ENCODE results near the gene CD6. TPM values are rescaled to one million over a fixed set of nuclear protein-coding genes. Genes with fewer than 3 reads are reported as not detected.

Gene CD6
- total and polyA plus RNA-seq, 2 experiments from 2014 or later = 4.2 TPM; not detected in 1

DNA sequence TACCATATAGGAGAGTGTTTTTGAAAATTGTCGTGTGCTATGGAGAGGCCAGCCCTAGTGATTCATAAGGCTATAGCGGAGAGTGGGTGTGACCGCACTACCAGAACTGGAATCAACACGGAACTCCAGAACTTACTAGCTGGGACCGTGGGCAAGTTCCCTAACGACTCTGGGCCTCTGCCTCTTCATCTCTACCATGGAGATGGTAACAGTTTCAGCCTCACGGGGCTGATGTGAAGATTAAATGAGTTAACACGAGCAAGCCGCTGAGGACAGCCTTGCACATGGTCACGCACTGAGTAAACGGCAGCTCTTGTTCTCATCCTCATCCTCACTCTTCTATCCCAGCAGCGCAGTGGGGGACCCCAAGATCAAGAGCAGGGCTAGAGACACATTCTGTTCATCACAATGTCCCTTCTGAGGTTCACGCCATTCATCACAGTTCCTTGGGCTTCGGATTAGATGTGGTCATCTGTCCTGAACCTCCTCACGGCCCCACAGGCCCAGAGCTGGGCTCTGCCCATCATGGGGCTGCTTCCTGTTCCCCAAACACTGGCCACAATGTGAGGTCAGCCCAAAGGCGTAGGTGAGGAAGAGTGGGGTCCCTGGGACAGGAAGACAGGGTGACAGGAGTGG, 83.6 kb downstream of the CD6 start:
- TF ChIP-seq, protein P1, sequence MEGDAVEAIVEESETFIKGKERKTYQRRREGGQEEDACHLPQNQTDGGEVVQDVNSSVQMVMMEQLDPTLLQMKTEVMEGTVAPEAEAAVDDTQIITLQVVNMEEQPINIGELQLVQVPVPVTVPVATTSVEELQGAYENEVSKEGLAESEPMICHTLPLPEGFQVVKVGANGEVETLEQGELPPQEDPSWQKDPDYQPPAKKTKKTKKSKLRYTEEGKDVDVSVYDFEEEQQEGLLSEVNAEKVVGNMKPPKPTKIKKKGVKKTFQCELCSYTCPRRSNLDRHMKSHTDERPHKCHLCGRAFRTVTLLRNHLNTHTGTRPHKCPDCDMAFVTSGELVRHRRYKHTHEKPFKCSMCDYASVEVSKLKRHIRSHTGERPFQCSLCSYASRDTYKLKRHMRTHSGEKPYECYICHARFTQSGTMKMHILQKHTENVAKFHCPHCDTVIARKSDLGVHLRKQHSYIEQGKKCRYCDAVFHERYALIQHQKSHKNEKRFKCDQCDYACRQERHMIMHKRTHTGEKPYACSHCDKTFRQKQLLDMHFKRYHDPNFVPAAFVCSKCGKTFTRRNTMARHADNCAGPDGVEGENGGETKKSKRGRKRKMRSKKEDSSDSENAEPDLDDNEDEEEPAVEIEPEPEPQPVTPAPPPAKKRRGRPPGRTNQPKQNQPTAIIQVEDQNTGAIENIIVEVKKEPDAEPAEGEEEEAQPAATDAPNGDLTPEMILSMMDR (IDR thresholded peaks at IDR 0.05; ENCODE audit: low read depth, low read length) = no peak
- Histone ChIP-seq H3K27me3 (no peaks in the 10 kb centered on the region), H3K9me3 (ENCODE audit: low read depth) (no peaks in the 10 kb centered on the region), H3K36me3 (no peaks in the 10 kb centered on the region), H3K4me1 (ENCODE audit: low read depth) (no peaks in the 10 kb centered on the region), H3K4me3 (no peak overlapping the region), H3K27ac (no peak overlapping the region)
- DNase-seq (ENCODE audit: low read depth in 1 of 2, low spot score in 1 of 2) = no peak

DNA sequence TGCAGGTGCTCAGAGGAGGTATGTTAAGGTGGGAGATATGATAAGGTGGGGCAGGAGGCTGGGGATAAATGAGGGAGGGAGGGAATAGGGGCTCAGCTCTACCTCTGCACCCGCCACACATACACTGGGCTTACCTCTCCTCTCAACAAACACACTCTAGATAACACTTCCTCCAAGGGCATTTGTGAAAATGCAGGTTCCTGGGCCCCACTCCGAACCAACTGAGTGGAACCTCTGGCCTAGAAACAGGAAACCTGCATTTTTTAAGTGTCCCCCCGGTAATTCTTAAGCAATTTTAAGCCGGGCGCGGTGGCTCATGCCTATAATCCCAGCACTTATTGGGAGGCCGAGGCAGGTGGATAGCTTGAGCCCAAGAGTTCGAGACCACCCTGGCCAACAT, 84.3 kb downstream of the CD6 start:
- Histone ChIP-seq H3K4me3 (no peak overlapping the region), H3K9me3 (ENCODE audit: low read depth) (no peaks in the 10 kb centered on the region), H3K27me3 (no peaks in the 10 kb centered on the region), H3K27ac (no peak overlapping the region), H3K4me1 (ENCODE audit: low read depth) (no peaks in the 10 kb centered on the region), H3K36me3 (no peaks in the 10 kb centered on the region)
- TF ChIP-seq, protein P1 (IDR thresholded peaks at IDR 0.05; ENCODE audit: low read depth, low read length) = no peak
- no peak for DNase-seq (ENCODE audit: low read depth in 1 of 2, low spot score in 1 of 2)

DNA sequence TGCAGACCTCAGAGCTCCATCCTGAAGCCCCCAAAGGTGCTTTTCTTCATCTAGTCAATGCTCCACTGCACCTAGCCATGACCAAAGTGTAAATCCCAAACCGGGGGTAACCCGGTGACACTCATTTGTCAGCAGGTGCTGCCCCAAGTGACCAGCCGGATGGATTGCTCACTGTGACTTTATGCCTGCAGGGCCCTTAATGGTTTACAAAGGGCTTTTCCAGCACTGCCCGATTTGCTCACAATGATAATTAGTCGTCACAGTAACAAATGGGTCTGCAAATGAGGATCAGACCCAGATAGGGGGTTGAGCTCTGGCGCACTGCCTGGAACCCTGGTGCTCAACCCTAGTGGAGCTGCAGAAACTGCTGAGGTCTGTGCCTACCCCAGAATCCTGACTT, 85.1 kb downstream of the CD6 start:
- Histone ChIP-seq H3K27ac (no peak overlapping the region), H3K27me3 (no peaks in the 10 kb centered on the region), H3K4me3 (no peak overlapping the region), H3K4me1 (ENCODE audit: low read depth) (no peaks in the 10 kb centered on the region), H3K9me3 (ENCODE audit: low read depth) (no peaks in the 10 kb centered on the region), H3K36me3 (no peaks in the 10 kb centered on the region)
- TF ChIP-seq, protein P1 (IDR thresholded peaks at IDR 0.05; ENCODE audit: low read depth, low read length) = no peak
- no peak for DNase-seq (ENCODE audit: low read depth in 1 of 2, low spot score in 1 of 2)

DNA sequence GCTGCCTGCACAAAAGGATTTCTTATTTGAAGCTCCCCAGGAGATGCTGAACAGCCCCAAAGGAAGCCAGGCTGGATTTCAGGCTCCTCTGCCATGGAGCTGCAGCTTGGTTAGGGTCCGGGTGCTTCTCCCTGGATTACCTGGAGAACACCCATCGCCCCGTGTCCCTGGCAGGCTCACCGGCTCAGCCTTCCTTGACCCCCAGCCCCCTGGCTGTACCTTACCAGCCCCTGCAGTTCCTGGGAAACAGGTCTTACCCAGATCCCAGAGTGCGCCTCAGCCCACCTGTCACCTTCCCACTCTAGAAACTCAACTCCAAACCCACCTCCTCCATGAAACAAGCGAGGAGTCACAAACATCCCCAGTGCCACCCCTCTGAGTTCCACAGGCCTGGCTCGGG, 85.5 kb downstream of the CD6 start:
- H3K36me3 ChIP-seq = no peaks in the 10 kb centered on the region
- H3K4me1 ChIP-seq (ENCODE audit: low read depth) = no peaks in the 10 kb centered on the region
- no peak overlapping the region for H3K27ac ChIP-seq
- H3K4me3 ChIP-seq = no peak overlapping the region
- no peaks in the 10 kb centered on the region for H3K9me3 ChIP-seq (ENCODE audit: low read depth)
- no peaks in the 10 kb centered on the region for H3K27me3 ChIP-seq
- TF ChIP-seq, protein P1 (IDR thresholded peaks at IDR 0.05; ENCODE audit: low read depth, low read length) = no peak
- no peak for DNase-seq (ENCODE audit: low read depth in 1 of 2, low spot score in 1 of 2)

DNA sequence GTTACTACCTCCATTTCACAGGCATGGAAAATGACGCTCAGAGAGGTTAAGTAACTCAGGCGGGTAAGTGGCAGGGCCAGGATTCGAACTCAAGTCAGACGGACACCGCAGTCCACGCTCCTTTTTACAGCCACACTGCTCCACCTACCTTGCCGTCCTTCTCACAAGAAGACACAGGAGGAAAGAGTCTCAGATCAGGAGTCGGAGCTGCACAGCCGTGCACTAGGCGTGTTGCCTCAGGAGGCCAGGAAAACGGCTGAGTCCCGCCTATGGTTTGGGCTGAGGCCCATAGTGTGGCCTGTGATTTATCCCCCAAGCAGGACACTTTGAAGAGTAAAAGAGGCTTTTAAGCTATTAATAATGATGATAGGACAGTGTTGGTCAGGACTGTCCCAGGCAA, 86.1 kb downstream of the CD6 start:
- Histone ChIP-seq H3K4me3 (no peak overlapping the region), H3K4me1 (ENCODE audit: low read depth) (no peaks in the 10 kb centered on the region), H3K27me3 (no peaks in the 10 kb centered on the region), H3K9me3 (ENCODE audit: low read depth) (no peaks in the 10 kb centered on the region), H3K36me3 (no peaks in the 10 kb centered on the region), H3K27ac (no peak overlapping the region)
- DNase-seq (ENCODE audit: low read depth in 1 of 2, low spot score in 1 of 2) = no peak
- TF ChIP-seq, protein P1 (IDR thresholded peaks at IDR 0.05; ENCODE audit: low read depth, low read length) = no peak
